IMR-90 (cell line): Measurements from ENCODE around the gene ZNF227. TPM values are rescaled to one million over a fixed set of nuclear protein-coding genes. Genes with fewer than 3 reads are reported as not detected.
"Not testable (repeated sequence)": the region's sequence is repeated elsewhere in the genome, so short reads cannot be mapped to it uniquely, and the experiment has no call there.

ENCODE experiments used
- ATAC-seq: fragments of 200-7000 bp; cut with Tn5 transposase; 2 replicates; pipeline ENCODE4 v1.9.1; 2020; ENCODE audit warnings: low read depth, mild to moderate bottlenecking, moderate library complexity
- BruUV-seq: library from RNA; stranded (reverse); fragments of 400-500 nt; replicated peaks from 2 replicates; lab custom pipeline; 2021; lab: Mats Ljungman, UMichigan
- CTCF ChIA-PET: fragments of 300-600 bp; formaldehyde crosslinking; extraction: SDS; loops from one replicate; lab custom pipeline; 2021; ENCODE audit warnings: antibody characterized with exemption; lab: Yijun Ruan, JAX
- POLR2A ChIA-PET: fragments of 300-600 bp; sonication (Branson Sonifier 250); formaldehyde crosslinking; loops from one replicate; lab custom pipeline; 2022; ENCODE audit warnings: antibody characterized with exemption; ENCODE audit not compliant: unreplicated experiment; lab: Charles Lee
- DNase-seq: peaks from one replicate; pipeline ENCODE4 v3.0.0; 2013
- H2AFZ ChIP-seq: replicated peaks from 2 replicates; pipeline ENCODE3; 2013; ENCODE audit warnings: low read length, mild to moderate bottlenecking; ENCODE audit not compliant: poor library complexity
- H2AK5ac ChIP-seq: 2 replicates; pipeline ENCODE4 v1.6.1; 2013; ENCODE audit warnings: low read depth, low read length, inconsistent platforms
- H2AK9ac ChIP-seq: replicated peaks from 2 replicates; pipeline ENCODE3; 2013; ENCODE audit warnings: mild to moderate bottlenecking, low read depth, low read length, moderate library complexity; ENCODE audit not compliant: poor library complexity
- H2BK120ac ChIP-seq: 2 replicates; pipeline ENCODE4 v1.6.1; 2013; ENCODE audit warnings: low read depth, low read length, inconsistent platforms
- H2BK15ac ChIP-seq: 3 replicates; pipeline ENCODE4 v1.6.1; 2013; ENCODE audit warnings: low read depth, low read length, inconsistent platforms
- H2BK20ac ChIP-seq: 2 replicates; pipeline ENCODE4 v1.6.1; 2013; ENCODE audit warnings: low read depth, mild to moderate bottlenecking, inconsistent platforms, low read length, moderate library complexity
- H2BK5ac ChIP-seq: 2 replicates; pipeline ENCODE4 v1.6.1; 2013; ENCODE audit warnings: mild to moderate bottlenecking, low read depth, low read length, inconsistent platforms; ENCODE audit not compliant: poor library complexity, severe bottlenecking
- H3K14ac ChIP-seq: replicated peaks from 2 replicates; pipeline ENCODE4 v1.6.1; 2013; ENCODE audit warnings: low read depth, low read length, inconsistent platforms
- H3K18ac ChIP-seq: 2 replicates; pipeline ENCODE4 v1.6.1; 2013; ENCODE audit warnings: low read depth, low read length, control low read depth
- H3K23ac ChIP-seq: 2 replicates; pipeline ENCODE4 v1.6.1; 2013; ENCODE audit warnings: low read depth, low read length, inconsistent platforms
- H3K27ac ChIP-seq: 2 replicates; pipeline ENCODE4 v1.5.1; 2013; ENCODE audit warnings: mild to moderate bottlenecking, control low read depth, low read length; ENCODE audit not compliant: insufficient read depth
- H3K27me3 ChIP-seq: 2 replicates; pipeline ENCODE4 v1.6.1; 2013; ENCODE audit warnings: low read length; ENCODE audit not compliant: control insufficient read depth, insufficient read depth
- H3K36me3 ChIP-seq: 2 replicates; pipeline ENCODE4 v1.6.1; 2013; ENCODE audit warnings: low read length, mixed read lengths; ENCODE audit not compliant: control insufficient read depth, insufficient read depth
- H3K4ac ChIP-seq: 2 replicates; pipeline ENCODE4 v1.6.1; 2013; ENCODE audit warnings: low read depth, low read length, inconsistent platforms
- H3K4me1 ChIP-seq: 2 replicates; pipeline ENCODE4 v1.6.1; 2013; ENCODE audit warnings: low read length, mixed read lengths; ENCODE audit not compliant: control insufficient read depth, insufficient read depth
- H3K4me2 ChIP-seq: 2 replicates; pipeline ENCODE4 v1.6.1; 2013; ENCODE audit warnings: low read depth, mild to moderate bottlenecking, control low read depth, low read length, moderate library complexity
- H3K4me3 ChIP-seq: 2 replicates; pipeline ENCODE4 v1.5.1; 2013; ENCODE audit warnings: low read depth, mild to moderate bottlenecking, control low read depth, low read length, moderate library complexity; ENCODE audit not compliant: insufficient read depth
- H3K56ac ChIP-seq: 2 replicates; pipeline ENCODE4 v1.6.1; 2013; ENCODE audit warnings: low read length, inconsistent platforms; ENCODE audit not compliant: insufficient read depth; ENCODE audit errors: extremely low read depth
- H3K79me1 ChIP-seq, 2 experiments: 2 replicates each; pipeline ENCODE4 v1.6.1; 2013; ENCODE audit warnings: low read length in 2 of 2, inconsistent platforms in 1 of 2, low read depth in 1 of 2
- H3K9ac ChIP-seq: 2 replicates; pipeline ENCODE4 v1.6.1; 2013; ENCODE audit warnings: low read depth, low read length, control low read depth
- H3K9me1 ChIP-seq: 2 replicates; pipeline ENCODE4 v1.6.1; 2013; ENCODE audit warnings: low read length, inconsistent platforms; ENCODE audit not compliant: insufficient read depth
- H3K9me3 ChIP-seq: 2 replicates; pipeline ENCODE4 v1.6.1; 2013; ENCODE audit warnings: low read length; ENCODE audit not compliant: control insufficient read depth, insufficient read depth
- H4K20me1 ChIP-seq: 2 replicates; pipeline ENCODE4 v1.6.1; 2013; ENCODE audit warnings: low read length, inconsistent platforms; ENCODE audit not compliant: insufficient read depth
- H4K5ac ChIP-seq: 2 replicates; pipeline ENCODE4 v1.6.1; 2013; ENCODE audit warnings: mild to moderate bottlenecking, low read depth, low read length, control low read depth
- H4K8ac ChIP-seq, 2 experiments: 2 replicates each; pipeline ENCODE4 v1.6.1; 2013; ENCODE audit warnings: low read depth in 2 of 2, low read length in 2 of 2, control low read depth in 1 of 2, inconsistent platforms in 1 of 2
- H4K91ac ChIP-seq: 2 replicates; pipeline ENCODE4 v1.6.1; 2013; ENCODE audit warnings: low read depth, low read length, inconsistent platforms; ENCODE audit not compliant: insufficient read depth
- WGBS, 2 experiments: methylation state at CpG; one replicate each; pipeline versions ENCODE4 v1.1.5 to v1.1.7; 2013; ENCODE audit warnings: missing lambda C conversion rate in 2 of 2; ENCODE audit not compliant: insufficient read length in 1 of 2; ENCODE audit errors: extremely low coverage in 2 of 2; 5-methylcytosine and 5-hydroxymethylcytosine counted together
- dilution Hi-C: fragments of 300-500 bp; cut with HindIII; formaldehyde crosslinking; loops from one replicate; pipeline ENCODE4 v1.14.3; 2018; ENCODE audit warnings: low sequenced_read_pairs; ENCODE audit not compliant: unreplicated experiment
- in situ Hi-C: fragments of 300-500 bp; cut with MboI; formaldehyde crosslinking; loops from 3 replicates; pipeline ENCODE4 v1.14.3; 2019; ENCODE audit warnings: low sequenced_read_pairs, inconsistent platforms, mixed read lengths
- intact Hi-C: fragments of 100-400 bp; cut with micrococcal nuclease; formaldehyde crosslinking; loops from 2 replicates; pipeline ENCODE4 v1.10.0; 2022
- polyA plus RNA-seq, 3 experiments: library from polyadenylated mRNA; depleted of rRNA; stranded (reverse); fragments of >200 nt; gene quantifications; 2 replicates each; pipeline ENCODE4 v1.2.3, GENCODE V29; 2012; ENCODE audit warnings: low replicate concordance in 1 of 3
- total RNA-seq: library from RNA; depleted of rRNA; stranded (reverse); fragments of >200 nt; gene quantifications from 2 replicates; pipeline ENCODE4 v1.2.3, GENCODE V29; 2012

ZNF227 gene
- total and polyA plus RNA-seq, 2 of the 4 experiments (the other 2 are of a cell fraction): 4.9 to 19.2 TPM

- DNase-seq, H2BK120ac ChIP-seq, H4K8ac ChIP-seq, H2AFZ ChIP-seq, dilution Hi-C loops, H3K36me3 ChIP-seq, intact Hi-C loops, H3K23ac ChIP-seq, H2AK5ac ChIP-seq, H3K27ac ChIP-seq, H3K79me1 ChIP-seq, H2BK5ac ChIP-seq, H3K14ac ChIP-seq, H3K9ac ChIP-seq, H3K4me1 ChIP-seq, H3K27me3 ChIP-seq, H2BK15ac ChIP-seq, H4K5ac ChIP-seq, BruUV-seq, CTCF ChIA-PET, H3K4me2 ChIP-seq, H3K9me1 ChIP-seq, H3K9me3 ChIP-seq, in situ Hi-C loops, H4K20me1 ChIP-seq, H3K4me3 ChIP-seq, H2AK9ac ChIP-seq, ATAC-seq, H3K4ac ChIP-seq, H2BK20ac ChIP-seq, H3K56ac ChIP-seq, POLR2A ChIA-PET, H3K18ac ChIP-seq, H4K91ac ChIP-seq: not testable (repeated sequence)
- 87% methylated on average over 15 of the region's 31 CpGs; no CpG with 5 or more reads in 1 of the 2 experiments for WGBS, 2 experiments
These were observed 8.5 kb upstream of the ZNF227 start for GRCh38 chr19:44203877-44204276.
